ENCODE data around the gene NEK5. TPM values are rescaled to one million over a fixed set of nuclear protein-coding genes. Genes with fewer than 3 reads are reported as not detected.
"Not testable (repeated sequence)": the region's sequence is repeated elsewhere in the genome, so short reads cannot be mapped to it uniquely, and the experiment has no call there.

The NEK5 gene
- total and polyA plus RNA-seq, 8 donors = 0.05 to 4.0 (median 0.52) TPM; not detected in 4

- peaks cover 10 to 95% (median 84%) of the 10 kb centered on the region in 4 donors for H3K36me3 ChIP-seq
Measured at GRCh38 chr13:52169839-52170238, 41.0 kb upstream of the NEK5 start.

GRCh38 chr13:52165411-52165810 is 36.5 kb upstream of the NEK5 start:
- TF ChIP-seq EP300 (IDR thresholded peaks at IDR 0.05) (no peak), POLR2AphosphoS5 (IDR thresholded peaks at IDR 0.05) (no peak), CTCF (IDR thresholded peaks at IDR 0.05) (no peak), POLR2A (IDR thresholded peaks at IDR 0.05) (no peak)
- intact Hi-C loops (cut with DNase I; ENCODE audit: low total_unique reads) = no loop called here
- no peak overlapping the region for H3K27ac ChIP-seq
- no peak overlapping the region for H3K4me3 ChIP-seq
- H3K27me3 ChIP-seq = no peaks in the 10 kb centered on the region
- peaks cover 0 to 25% (median 11%) of the 10 kb centered on the region in 4 donors for H3K4me1 ChIP-seq
- no peaks in the 10 kb centered on the region for H3K9me3 ChIP-seq
- 43 to 56% (median 51%) methylated on average over 2 of the region's 2 CpGs for WGBS, 5 donors
- no peak for DNase-seq
- H3K36me3 ChIP-seq = peaks cover 10 to 51% (median 46%) of the 10 kb centered on the region in 4 donors

More at GRCh38 chr13:52169839-52170238, 41.0 kb upstream of the NEK5 start:
- Histone ChIP-seq H3K27ac (no peak overlapping the region), H3K27me3 (no peaks in the 10 kb centered on the region), H3K4me3 (no peak overlapping the region), H3K9me3 (no peaks in the 10 kb centered on the region), H3K4me1 (no peaks in the 10 kb centered on the region)
- 81 to 87% (median 85%) methylated on average over 5 of the region's 5 CpGs for WGBS, 5 donors
- TF ChIP-seq EP300 (IDR thresholded peaks at IDR 0.05) = no peak
- TF ChIP-seq POLR2AphosphoS5 (IDR thresholded peaks at IDR 0.05) = no peak
- no peak for TF ChIP-seq CTCF (IDR thresholded peaks at IDR 0.05)
- TF ChIP-seq POLR2A (IDR thresholded peaks at IDR 0.05) = no peak
- intact Hi-C loops (cut with DNase I; ENCODE audit: low total_unique reads) = no loop called here
- DNase-seq = no peak

GRCh38 chr13:52164989-52165388 is 36.1 kb upstream of the NEK5 start:
- intact Hi-C loops (cut with DNase I; ENCODE audit: low total_unique reads) = no loop called here
- Histone ChIP-seq H3K27ac (no peak overlapping the region), H3K27me3 (no peaks in the 10 kb centered on the region), H3K4me3 (no peak overlapping the region), H3K9me3 (no peaks in the 10 kb centered on the region), H3K36me3 (peaks cover 10 to 46% (median 41%) of the 10 kb centered on the region in 4 donors), H3K4me1 (peaks cover 0 to 27% (median 13%) of the 10 kb centered on the region in 4 donors)
- no peak for TF ChIP-seq CTCF (IDR thresholded peaks at IDR 0.05)
- no peak for TF ChIP-seq EP300 (IDR thresholded peaks at IDR 0.05)
- no peak for TF ChIP-seq POLR2A (IDR thresholded peaks at IDR 0.05)
- no peak for TF ChIP-seq POLR2AphosphoS5 (IDR thresholded peaks at IDR 0.05)
- no peak for DNase-seq

GRCh38 chr13:52163878-52164277 is 35.0 kb upstream of the NEK5 start:
- H3K27me3 ChIP-seq; intact Hi-C loops (cut with DNase I; ENCODE audit: low total_unique reads); DNase-seq; H3K4me3 ChIP-seq; H3K27ac ChIP-seq; H3K9me3 ChIP-seq: not testable (repeated sequence)
- peaks cover 0 to 33% (median 20%) of the 10 kb centered on the region in 4 donors for H3K4me1 ChIP-seq
- WGBS, 5 donors = 76 to 90% (median 84%) methylated on average over 3 of the region's 3 CpGs
- peaks cover 7 to 35% (median 30%) of the 10 kb centered on the region in 4 donors for H3K36me3 ChIP-seq

- Histone ChIP-seq H3K4me1 (peaks cover 7 to 45% (median 32%) of the 10 kb centered on the region in 4 donors), H3K36me3 (peaks cover 0 to 21% (median 16%) of the 10 kb centered on the region in 4 donors), H3K27ac (peak overlapping the region in 3 of 5 donors; percentile 17 to 34 (median 18)), H3K9me3 (no peaks in the 10 kb centered on the region), H3K4me3 (no peak overlapping the region), H3K27me3 (no peaks in the 10 kb centered on the region)
- TF ChIP-seq POLR2A (IDR thresholded peaks at IDR 0.05) = no peak
- no peak for TF ChIP-seq CTCF (IDR thresholded peaks at IDR 0.05)
- DNase-seq = no peak
- intact Hi-C loops (cut with DNase I; ENCODE audit: low total_unique reads) = no loop called here
- 33 to 51% (median 39%) methylated on average over 5 of the region's 5 CpGs for WGBS, 5 donors
Measured at GRCh38 chr13:52162279-52163101, 33.6 kb upstream of the NEK5 start.

Data from stomach (tissue), 9 donors.